GM10847 (cell line): ENCODE data around the gene ATAD2B.

Experiments
- POLR2A ChIP-seq: IDR thresholded peaks from 2 replicates; pipeline ENCODE4 v1.6.1; 2011; ENCODE audit not compliant: insufficient read length; ENCODE audit errors: extremely low read depth

Gene ATAD2B

DNA sequence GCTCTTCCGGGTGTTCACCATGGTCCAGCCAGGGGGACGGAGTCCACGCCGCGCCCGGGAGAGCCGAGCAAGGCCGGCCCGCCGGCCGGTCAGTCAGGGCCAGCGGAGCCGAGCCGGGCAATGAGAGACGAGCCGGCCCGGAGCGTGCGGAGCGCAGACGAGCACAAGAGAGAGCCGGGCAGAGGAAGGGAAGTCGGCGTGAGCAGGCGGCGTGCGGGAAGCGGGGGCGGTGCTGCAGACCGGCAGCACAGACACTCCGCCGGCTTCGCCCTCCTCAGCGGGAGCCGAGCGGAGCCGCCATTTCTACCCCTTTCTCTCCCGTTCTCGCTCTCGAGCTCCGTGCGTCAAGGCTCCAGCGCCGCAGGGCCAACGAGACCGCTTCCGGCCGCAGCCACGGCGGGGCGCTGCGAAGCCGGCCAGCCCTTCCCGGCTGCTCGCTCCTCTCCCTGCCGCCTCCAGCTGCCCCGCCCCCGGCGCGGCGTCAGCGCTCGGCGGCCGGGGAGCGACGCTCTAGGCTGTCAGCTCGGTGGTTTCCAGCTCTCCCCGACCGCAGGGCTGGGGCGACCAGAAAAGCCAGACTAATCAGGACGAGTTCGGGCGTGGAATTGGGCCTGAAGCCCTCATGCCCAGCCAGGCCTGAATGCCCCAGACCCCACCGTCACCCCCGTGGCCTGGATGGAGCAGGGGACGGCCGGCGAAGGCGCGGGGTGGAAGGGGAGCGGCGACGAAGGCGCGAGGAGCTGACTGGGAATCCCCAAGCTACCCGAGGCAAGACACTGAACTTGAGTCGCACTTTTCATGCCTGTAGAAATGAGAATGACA, at the start of gene ATAD2B:
TSS of gene ATAD2B (minus strand) at position 374 of the 822 bp plus-strand sequence. CDS start at position 21, 353 bp downstream.
- peak; percentile 74 for TF ChIP-seq POLR2A

DNA sequence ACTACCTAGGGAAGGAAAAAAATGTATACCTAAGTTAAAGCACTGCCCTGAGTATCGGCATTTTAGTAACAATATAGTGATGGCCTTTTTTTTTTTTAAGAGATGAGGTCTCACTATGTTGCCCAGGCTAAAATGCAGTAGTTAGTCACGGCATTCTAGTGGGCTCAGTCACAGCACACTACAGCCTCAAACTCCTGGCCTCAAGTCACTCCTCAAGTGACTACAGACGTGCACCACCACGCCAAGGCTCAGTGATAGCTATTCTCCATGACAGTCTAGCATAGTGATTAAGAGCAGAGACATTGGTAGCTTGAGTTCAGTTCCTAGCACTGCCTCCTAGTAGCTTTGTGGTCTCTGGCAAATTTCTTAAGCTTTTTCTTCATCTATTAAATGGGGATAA, 40.9 kb upstream of the ATAD2B start:
- TF ChIP-seq POLR2A, result no peak

DNA sequence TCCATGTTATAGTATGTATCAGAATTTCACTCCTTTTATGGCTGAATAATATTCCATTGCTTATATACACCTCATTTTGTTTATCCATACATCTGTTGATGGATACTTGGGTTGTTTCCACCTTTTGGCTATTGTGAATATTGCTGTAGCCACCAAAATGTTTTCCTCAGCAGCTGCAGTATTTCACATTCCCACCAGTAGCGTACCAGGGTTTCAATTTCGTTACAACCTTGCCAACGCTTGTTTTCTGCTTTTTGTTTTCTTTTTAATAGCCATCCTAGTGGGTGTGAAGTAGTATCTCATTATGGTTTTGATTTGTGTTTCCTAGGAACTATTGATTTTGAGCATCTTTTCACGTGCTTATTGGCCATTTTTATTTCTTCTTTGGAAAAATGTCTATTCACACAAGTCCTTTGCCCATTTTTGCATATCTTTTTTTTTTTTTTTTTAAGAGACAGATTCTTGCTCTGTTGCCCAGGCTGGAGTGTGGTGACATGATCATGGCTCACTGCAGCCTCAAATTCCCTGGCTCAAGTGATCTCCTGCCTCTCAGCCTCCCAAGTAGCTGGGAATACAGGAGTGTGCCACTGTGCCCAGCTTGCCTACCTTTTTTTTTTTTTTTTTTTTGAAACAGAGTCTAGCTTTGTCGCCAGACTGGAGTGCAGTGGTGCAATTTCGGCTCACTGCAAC, 27.5 kb upstream of the ATAD2B start:
- no peak for TF ChIP-seq POLR2A

DNA sequence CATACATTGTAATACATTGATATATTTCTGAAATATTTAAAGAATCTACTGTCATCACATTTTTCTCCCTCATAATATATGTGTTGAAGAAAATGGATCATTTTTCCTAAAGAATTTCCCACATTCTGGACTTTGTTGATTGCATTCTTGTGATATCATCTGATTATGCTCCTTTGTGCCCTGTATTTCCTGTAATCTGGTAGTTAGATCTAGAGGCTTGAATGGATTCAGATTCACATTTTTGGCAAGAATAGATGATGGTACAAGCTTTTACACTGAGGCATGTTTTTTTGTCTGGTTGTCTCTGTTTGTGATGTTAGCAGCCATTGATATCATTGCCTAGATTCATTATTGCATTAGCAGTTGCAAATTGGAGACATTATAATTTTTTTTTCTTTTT, 26.7 kb upstream of the ATAD2B start:
- TF ChIP-seq POLR2A, result no peak

DNA sequence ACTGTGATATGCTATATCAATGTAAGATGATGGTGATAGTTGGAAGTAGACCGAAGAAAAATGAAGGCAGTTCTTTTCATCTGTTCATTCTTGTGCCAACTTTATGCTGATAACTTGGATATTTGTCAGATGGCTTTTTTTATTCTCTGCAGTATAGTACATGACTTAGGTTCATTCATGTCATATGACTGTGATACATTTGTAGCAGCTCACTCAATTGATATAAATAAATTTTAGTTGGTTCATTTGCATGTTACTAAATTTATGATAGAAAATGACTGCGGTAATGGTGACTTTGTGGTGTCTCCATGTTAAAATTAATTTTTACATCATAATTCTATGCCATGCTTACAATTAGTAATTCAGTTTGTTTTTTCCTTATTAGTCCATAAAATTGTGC, 20.4 kb upstream of the ATAD2B start:
- no peak for TF ChIP-seq POLR2A

DNA sequence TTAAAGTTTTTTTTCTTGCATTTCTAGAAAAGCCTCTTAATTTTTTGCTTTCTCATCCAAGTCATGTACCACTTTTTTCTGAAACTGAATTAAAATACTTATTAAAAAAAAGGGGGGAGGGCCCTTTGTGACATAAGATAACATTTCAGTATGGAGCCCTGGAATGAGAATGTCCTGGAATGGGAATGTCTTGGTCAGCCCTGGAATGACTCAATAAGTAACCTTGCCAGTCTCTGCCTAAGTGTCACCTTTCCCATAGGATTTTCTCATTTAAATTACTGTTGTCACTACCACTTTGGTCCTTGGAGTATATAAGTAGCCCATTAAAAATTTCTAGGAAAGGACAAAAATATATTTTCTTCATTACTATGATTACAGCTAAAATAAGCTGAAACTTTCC, 18.1 kb upstream of the ATAD2B start:
- no peak for TF ChIP-seq POLR2A

DNA sequence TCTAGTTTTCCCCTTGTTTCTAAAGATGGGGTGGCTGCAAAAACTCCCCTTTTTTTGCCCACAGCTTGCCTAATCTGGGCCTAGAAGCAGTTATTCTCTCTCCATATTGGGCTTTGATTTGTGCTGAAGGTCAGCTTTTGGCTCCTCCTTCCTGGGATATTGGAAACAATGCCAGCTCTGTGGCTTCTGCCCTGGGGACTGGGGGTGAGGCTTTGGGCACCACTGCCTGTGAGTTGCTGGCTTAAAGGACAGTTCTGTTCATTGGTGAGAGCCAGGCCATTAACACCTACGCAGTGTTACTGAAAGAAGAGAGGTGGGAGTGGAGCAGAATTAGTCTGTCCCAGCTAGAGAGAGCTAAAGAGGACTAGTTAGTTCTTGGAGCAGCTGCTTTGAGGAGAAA, 17.6 kb upstream of the ATAD2B start:
- no peak for TF ChIP-seq POLR2A

DNA sequence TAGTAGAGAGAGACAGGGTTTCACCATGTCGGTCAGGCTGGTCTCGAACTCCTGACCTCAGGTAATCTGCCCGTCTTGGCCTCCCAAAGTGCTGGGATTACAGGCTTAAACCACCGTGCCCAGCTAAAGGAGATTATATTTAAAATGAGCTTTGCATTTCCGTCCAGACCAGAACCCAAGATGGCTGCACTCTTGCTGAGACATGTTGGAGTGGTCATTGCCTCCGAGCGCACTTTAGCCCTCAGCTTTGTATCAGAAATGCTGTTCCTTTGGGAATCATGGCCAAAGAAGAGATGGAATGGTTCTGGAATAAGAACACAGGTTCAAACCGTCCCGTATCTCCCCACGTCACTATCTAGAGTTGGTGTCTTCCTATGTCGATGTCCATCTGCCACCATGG, 16.7 kb upstream of the ATAD2B start:
- TF ChIP-seq POLR2A, result no peak

DNA sequence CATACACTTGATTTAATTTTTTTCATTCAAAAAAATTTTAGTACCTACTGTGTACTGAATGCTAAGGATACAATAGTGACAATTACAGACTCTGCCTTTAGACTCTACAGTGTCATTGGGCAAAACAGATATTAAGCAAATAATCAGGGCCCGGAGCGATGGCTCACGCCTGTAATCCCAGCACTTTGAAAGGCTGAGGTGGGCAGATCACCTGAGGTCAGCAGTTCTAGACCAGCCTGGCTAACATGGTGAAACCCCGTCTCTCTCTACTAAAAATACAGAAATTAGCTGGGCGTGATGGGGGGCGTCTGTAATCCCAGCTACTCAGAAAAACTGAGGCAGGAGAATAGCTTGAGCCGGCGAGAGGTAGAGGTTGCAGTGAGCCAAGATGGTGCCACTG, 14.7 kb upstream of the ATAD2B start:
- no peak for TF ChIP-seq POLR2A

DNA sequence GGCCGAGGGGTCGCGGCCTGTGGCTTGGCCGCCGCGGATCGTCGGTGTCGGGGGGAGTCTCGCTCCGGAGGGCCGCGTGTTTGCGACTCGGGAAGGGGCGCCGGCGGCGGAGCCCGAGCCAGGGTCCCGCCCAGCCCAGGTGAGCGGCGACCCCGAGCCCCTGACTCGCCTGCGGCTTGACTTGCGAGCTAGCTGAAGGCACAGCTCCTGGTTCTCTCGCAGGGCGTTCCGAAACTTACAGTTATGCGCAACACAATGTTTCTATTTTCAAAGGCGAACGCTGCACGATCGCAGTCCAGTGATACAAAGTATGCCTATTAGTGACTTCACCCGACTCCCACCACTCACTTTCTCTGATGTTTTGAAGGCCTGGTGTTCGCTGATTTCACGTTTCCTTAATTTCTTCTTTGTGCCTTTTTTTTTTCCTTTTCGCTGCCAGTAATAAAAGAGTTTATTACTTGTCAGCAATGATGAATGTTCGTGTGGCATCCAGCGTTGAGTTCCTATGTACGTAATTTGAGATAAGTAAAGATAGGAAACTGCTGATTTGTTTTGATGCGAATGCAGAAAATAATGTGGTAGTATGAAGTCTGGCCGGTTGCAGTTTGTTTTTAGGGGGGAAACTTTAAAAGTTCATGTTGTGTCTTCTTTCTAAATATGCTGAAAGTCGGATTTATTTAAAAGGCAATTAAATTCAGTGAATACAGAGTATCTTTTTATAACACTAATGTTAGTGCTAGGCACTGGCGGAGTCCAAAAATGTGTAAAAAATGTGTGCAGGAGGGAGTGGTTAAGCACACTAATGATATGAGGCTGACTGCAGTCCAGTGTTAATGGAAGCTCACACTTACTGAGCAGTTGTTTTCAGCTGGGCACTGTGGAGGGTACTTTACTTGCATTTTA, 14.0 kb upstream of the ATAD2B start:
- no peak for TF ChIP-seq POLR2A

DNA sequence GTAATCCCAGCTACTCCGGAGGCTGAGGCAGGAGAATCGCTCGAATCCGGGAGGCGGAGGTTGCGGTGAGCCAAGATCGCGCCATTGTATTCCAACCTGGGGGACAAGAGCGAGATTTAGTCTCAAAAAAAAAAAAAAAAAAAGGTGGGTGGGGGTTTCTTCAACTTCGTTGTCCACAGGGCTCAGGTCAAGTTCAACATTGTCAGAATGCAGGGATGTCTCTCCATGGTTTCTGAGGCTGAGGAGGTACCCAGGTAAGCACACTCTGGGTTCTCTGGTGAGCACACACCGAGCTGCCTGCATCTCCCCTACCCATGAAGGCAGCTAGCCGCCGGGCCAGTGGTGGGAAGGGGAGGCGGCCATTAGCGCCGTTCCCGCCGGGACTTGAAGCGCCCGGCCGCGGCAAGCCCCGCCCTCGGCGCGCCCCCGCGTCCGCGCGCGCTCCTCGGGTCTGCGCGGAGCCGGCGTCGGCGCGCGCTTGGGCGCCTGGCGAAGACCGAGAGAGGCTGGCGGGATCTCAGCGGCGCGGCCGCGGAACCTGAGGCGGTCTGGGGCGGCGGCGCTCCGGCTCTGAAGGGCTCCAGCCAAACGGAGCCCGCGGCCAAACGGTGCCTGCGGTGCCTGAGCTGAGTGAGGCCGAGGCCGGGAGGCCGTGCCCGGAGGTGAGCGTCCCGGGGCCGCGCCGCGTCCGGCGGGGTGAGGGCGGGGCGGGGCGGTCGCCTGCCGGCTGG, 13.2 kb upstream of the ATAD2B start, which contains the start of gene UBXN2A:
TSS of gene UBXN2A (plus strand) at position 477 of the 731 bp plus-strand sequence. CDS start 17,852 bp downstream, outside the sequence.
- TF ChIP-seq POLR2A, result peak; percentile 76

DNA sequence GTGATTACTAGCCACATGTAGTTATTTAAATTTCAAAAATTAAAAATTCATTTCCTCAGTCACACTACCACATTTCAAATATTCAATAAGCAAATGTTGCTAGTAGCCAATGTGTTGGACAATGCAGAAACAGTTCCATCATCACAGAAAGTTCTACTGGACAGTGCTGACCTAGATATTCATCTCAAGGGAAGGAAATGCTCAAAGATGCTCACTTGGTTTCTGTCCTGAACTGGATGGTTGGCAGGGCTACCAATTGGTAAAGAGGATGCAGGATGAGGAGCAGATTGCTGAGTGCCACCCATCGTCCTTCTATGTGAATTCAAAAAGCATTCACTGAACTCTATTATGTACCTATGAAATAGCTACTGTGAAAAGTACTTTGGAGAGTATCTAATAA, 7.3 kb upstream of the ATAD2B start:
- TF ChIP-seq POLR2A, result no peak

DNA sequence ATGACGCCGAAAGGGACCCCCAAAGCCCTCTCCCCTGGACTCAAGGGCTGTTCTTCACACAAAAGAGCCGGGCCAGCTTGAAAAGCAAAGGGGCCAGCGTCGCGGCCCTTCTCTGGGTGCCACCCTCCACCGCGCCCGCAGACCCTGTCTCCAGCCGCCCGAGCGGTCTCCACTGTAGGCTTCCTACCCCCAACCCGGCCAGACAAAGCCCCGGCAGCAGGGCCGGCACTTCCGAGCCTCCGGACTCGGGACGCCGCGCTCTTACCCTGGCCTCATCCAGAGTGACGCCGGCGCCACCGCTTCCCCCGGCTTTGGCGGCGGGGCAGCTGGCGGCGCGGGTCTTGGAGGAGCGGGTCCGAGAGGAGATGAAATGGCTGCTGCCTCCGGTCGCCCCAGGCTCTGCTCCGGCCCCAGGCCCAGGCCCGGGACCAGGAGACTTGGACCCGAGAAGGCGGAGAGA, 603 bp downstream of the ATAD2B start:
- TF ChIP-seq POLR2A, result no peak

DNA sequence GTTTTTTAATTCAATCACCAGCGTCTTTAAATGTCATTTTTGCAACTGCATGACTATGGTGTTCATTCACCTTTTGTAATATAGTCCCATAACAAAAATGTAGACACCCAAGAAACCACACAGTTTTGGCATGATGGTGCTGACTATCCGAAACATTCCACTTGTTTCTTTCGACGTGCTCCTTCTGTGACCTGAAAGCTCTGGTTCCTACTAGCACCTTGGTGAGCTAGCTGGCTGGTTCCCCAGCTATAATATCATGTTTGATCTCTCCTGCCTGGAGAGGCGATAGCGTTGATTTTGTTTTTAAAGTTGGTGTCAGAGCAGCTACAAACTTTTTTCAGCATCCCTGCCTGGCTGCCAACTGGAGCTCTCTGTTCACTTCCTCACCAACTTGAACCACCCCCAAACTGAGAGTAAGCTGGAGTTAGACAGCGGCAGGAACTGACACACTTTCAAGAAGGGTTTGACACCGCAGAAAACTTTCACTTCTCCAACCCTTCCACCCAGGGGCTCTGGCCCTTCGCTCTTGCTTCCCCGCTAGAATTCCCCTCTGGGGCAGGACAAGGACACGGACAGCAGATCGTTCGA, 1.1 kb downstream of the ATAD2B start:
- peak; percentile 49 for TF ChIP-seq POLR2A
